GM10847 (cell line): ENCODE measurements around the gene CSGALNACT2.

ENCODE experiments used
- POLR2A ChIP-seq: IDR thresholded peaks from 2 replicates; pipeline ENCODE4 v1.6.1; 2011; ENCODE audit not compliant: insufficient read length; ENCODE audit errors: extremely low read depth

The CSGALNACT2 gene

GRCh38 chr10:43228783-43229207 is 90.5 kb downstream of the CSGALNACT2 start:
- TF ChIP-seq POLR2A, result no peak

DNA sequence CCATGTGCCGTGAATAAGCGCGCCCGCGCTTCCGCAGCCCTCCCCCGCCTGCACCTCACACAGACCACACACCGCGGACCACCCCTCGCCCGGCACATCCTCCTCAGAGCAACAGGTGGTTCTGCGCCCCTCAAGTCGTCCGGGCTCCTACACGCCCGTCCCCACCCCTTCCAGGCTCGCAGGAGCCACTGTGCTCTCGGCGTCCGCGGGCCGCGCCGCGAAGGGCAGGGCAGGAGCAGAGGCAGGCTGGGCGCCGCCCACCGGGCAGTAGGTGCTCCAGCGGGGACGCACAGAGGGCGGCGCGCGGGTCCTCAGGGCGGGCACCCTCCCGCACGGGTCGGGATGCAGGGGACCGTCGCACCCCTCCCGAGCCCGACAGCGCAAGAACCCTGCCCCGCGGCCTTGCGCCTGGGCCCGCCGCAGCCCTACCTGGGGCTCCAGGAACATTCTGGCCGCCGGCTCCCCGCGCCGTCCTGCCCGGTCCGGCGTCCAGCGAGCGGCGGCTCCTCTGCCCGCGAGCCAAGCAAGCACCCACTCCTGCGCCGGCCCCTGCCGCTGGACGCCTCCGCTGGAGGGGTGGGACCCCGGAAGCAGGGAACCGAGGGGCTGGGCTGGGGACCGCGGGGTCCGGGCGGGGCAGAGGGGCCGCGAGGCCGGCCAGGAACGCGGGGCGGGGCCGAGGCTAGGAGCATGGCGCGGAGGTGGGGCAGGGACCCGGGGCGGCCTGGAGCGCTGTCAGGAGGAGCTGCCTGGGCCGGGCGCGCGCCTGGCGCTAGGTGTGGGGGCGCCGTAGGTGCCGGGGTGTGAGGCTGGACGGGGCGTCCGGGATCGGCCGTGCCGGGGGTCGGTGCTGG is 91.2 kb downstream of the CSGALNACT2 start:
- TF ChIP-seq POLR2A, result no peak

- TF ChIP-seq POLR2A, result no peak
These were observed 92.1 kb downstream of the CSGALNACT2 start for GRCh38 chr10:43230101-43230908.

DNA sequence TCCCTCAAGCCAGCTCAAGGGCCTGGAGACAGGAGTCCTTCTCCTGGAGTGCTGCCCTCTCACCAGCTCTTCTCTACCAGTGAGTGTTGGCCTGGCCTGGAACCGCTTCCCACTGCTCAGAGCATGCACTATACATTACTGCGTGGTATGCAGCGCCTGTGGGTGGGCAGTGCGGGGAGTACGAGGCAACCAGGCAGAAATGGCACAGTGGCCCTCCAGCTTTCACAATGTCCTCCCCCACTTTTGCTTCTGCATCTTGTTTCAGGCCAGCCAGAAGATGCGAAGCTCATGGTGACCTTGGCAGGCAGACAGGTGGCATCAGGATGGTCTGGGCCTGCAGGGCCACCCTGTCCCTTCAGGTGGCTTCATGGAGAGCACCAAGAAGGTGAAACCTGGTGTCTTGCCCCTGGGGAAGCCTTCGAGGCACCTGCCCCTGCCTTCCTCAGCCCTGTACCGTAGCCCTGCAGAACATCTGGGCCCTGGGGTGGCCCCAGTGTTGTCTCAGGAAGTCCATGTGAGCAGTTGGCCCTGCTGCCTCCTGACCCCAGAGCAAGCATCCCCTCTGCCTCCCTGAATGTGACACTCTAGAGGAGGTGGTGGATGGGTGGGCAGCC is 92.8 kb downstream of the CSGALNACT2 start:
- TF ChIP-seq POLR2A, result no peak

GRCh38 chr10:43231523-43232078 is 93.4 kb downstream of the CSGALNACT2 start:
- no peak for TF ChIP-seq POLR2A

DNA sequence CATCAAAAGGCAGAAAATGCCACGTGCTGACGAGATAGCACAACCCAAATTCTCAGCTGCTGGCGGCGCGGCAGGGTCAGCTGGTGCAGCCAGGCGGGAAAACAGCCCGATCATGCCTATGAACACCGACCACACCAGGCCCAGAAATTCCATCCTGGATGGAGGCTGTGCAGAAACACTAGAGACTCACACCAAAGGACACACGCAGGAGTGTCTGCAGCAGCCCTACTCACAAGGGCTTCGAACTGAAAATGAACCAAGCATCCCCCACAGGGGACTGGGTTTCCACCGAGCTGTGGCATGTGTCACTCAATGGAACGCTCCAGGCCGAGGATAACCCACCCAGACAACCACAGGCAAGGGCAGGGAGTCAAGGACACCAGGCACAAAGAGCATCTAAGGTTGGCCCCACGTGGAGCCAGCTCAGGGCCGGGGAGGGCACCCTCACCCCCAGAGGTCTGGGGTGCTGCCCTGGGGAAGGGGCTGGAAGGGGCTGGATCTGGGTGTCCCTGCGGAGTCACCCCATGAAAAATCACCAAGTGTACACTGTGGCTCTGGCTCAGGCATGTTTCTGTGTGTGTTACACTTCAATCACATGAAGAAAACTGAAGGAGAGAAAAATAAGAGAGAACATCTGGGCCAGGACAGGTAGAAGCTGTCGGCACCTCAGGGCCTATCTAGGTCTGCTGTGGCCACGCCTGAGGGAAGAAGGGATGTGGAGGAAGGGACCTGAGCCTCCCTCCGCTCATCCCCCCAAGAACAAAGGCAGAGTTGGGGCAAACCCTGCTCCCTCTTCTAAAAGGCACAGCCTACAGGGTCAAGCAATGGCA is 95.6 kb downstream of the CSGALNACT2 start:
- no peak for TF ChIP-seq POLR2A

DNA sequence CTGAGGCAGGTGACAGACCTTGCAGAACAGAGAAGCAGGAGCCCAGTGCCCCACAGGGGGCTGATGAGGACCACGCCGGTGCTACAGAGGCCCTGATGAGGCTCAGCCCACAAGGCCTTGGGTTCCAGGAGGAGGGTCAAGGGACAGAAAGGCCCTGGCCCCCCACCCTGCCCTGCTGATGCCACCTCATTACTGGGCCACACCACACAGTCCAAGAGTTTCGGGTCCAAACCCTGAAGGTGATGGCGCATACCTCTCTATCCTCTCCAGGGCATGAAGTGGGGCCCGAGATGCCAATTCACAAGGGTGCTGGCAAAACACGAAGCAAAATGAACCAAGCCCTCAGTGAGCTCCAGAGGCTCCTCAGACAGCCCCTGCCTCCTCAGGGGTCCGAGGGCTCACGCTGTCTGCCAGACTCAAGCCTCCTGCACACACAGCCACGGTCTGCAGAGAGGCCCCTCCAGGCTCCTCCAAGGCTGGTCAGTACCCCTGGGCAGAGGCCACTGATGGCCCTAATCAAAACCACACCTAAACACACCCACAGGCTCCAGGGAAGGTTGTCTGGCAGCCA is 96.3 kb downstream of the CSGALNACT2 start:
- no peak for TF ChIP-seq POLR2A
